ENCODE measurements around the gene IL33. TPM values are rescaled to one million over a fixed set of nuclear protein-coding genes. Genes with fewer than 3 reads are reported as not detected.

The IL33 gene
- total RNA-seq, 4 donors from 2014 or later: 22.0 to 60.2 (median 38.0) TPM

DNA sequence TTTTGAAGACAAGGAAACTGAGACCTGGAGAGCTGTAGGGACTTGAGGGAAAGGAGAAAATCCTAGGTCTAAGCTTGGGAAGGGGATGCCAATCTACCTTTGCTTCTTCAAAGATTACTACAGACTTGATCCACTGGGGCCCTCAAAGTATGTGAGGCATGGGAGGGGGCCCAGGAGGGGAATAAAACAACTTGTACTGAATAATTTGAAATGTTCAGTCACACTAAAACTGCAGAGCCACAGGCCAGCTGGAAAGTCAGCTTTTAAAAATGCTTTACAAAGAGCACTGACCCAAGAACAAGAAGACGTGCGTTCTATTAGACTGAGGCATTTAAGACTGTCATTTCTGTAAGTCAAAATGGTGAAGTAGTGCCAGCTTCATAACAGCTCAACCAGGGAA lies 13.6 kb downstream of the IL33 start:
- TF ChIP-seq, protein P1, sequence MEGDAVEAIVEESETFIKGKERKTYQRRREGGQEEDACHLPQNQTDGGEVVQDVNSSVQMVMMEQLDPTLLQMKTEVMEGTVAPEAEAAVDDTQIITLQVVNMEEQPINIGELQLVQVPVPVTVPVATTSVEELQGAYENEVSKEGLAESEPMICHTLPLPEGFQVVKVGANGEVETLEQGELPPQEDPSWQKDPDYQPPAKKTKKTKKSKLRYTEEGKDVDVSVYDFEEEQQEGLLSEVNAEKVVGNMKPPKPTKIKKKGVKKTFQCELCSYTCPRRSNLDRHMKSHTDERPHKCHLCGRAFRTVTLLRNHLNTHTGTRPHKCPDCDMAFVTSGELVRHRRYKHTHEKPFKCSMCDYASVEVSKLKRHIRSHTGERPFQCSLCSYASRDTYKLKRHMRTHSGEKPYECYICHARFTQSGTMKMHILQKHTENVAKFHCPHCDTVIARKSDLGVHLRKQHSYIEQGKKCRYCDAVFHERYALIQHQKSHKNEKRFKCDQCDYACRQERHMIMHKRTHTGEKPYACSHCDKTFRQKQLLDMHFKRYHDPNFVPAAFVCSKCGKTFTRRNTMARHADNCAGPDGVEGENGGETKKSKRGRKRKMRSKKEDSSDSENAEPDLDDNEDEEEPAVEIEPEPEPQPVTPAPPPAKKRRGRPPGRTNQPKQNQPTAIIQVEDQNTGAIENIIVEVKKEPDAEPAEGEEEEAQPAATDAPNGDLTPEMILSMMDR (IDR thresholded peaks at IDR 0.05): no peak
- DNase-seq (ENCODE audit: low spot score) (no peak), ATAC-seq (ENCODE audit: low FRiP score) (no peak)

DNA sequence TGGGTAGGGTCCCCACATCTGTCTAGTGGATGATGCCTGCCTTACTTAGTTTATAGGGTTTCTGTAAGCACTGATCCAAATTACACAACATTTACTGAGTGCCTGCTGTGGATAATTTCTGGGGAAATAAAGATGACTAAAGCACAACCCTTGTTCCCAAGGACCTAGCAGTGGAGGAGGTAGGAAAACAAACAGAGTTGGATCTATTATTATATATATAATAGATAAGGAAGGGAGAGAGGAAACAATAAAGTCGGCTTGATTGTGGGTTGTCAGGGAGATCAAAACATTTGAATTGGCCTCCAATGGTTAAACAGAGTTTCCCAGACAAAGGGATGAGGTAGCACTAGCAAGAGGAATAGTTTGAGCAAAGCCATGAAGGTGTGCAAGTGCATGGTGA lies 14.0 kb downstream of the IL33 start:
- no peak for ATAC-seq (ENCODE audit: low FRiP score)
- DNase-seq (ENCODE audit: low spot score): no peak
- TF ChIP-seq, protein P1 (IDR thresholded peaks at IDR 0.05): no peak

DNA sequence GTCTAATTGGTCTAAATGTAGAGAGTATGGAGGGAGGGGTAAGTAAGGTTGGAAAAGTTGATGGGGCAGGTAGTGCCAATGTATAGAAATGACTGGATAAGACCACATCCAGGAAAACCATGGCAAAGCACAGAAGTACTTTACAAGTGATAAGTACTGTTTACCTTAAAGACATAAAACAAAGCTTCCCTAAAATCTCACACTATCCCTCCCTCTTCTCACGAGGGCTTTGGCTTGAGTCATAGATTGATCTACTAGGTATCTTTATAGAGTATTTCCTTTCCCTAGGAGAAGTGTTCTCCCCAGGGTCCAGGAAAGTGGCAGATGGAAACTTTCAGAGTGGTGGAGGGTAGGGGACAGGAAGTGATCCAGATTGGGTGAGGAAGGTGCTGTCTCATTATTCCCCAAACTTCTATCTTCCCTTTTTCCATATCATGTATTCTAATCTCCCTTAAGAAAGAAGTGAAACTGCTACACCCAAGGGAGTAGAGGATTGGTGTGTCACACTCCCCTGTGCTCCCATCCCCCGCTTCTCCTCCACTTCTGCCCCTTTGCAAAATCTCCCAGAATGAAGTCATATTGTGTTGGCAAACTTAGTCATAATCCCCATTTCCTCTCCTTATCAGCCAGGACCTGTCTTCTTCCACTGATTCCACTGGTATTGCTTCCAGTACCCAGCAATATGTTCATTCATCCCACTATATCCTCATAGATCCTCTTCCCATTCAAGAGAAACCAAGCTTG lies 14.6 kb downstream of the IL33 start:
- DNase-seq (ENCODE audit: low spot score) (no peak), ATAC-seq (ENCODE audit: low FRiP score) (no peak)
- TF ChIP-seq, protein P1 (IDR thresholded peaks at IDR 0.05): no peak

DNA sequence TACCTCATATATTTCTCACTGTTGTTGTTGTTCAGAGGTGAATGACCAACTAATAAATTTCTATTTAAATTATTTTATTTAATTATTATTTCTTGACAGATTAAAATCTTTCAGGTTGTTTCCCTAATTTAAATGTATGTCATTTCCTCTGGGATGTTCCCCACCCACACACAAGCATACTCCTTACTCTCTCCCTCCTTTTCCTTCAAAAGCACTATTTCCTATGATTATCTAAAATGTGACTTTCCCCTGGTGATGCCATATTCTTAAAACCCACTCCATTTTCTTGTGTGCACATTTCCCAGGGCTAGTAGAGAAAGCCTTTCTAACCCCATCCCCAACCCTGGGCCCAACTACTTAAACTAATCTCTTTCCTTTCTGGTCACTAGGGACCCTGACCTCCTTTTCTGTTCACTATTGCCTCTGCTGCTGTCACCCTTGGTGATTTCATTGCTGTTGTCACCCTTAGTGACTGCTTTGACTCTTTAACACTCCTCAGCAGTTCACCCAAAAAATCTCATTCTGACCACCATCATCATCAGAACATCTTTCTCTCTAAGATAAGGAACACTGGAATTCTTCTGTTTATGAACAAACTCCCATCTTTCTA lies 16.8 kb downstream of the IL33 start:
- TF ChIP-seq, protein P1 (IDR thresholded peaks at IDR 0.05): no peak
- no peak for DNase-seq (ENCODE audit: low spot score)
- ATAC-seq (ENCODE audit: low FRiP score): no peak

DNA sequence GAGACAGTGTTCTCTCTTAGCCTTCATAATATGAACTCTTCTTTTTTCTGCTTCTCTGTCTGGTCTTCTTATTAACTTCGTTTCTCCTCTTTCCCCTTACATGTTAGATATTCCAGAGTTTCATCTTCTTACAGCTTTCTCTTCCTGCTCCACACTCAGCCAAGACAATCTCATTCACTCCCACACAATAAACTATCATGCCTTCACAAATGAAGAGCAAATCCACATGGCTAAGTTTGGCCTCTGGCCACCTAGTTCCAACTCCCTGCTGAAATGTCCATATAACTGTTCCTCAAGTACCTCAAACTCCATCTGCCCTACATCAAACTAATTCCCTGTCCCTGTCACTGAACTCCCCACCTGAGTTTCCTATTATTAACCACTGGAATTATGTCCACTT lies 18.4 kb downstream of the IL33 start:
- ATAC-seq (ENCODE audit: low FRiP score) (no peak), DNase-seq (ENCODE audit: low spot score) (no peak)
- TF ChIP-seq, protein P1 (IDR thresholded peaks at IDR 0.05): no peak

DNA sequence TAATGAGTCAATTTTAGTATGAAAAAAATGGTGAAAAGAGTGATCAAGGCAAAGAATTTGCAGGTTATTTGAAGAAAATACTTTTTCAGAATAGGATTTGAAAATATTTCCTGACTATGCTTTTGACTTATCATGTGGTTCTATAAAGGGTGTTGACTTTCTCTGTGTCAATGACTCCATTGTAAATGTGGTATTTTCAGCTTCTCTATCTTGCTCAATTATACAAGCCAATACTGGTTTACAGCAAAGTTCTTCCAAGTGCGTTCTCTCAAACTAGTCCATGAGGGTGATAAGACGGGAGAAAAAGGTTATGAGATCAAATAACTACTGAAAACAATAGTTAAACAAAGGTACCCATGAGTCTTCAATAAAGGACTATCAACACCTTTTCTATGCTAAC lies 21.7 kb downstream of the IL33 start:
- TF ChIP-seq, protein P1 (IDR thresholded peaks at IDR 0.05): no peak
- DNase-seq (ENCODE audit: low spot score) (no peak), ATAC-seq (ENCODE audit: low FRiP score) (no peak)

DNA sequence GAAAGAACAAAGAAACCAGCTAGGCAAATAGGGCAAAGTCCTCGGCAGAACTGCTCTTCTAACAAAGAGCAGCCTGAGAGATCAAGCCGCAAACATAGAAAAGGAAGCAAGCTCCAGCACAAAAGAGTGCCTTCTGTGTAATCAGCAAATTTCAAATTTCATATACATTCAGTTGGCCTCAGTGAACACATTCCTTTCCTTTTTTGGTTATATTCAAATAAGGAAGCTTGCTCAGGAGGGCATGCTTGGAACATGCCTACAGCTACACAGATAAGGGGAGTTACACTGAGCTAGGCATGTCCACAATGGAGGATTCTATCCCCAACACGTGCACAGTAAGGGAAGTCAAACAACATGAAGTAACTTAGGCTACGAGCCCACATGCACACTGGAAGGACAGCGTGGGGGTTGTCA lies 23.4 kb downstream of the IL33 start:
- ATAC-seq (ENCODE audit: low FRiP score) (no peak), DNase-seq (ENCODE audit: low spot score) (no peak)
- TF ChIP-seq, protein P1 (IDR thresholded peaks at IDR 0.05): no peak
